NCI-H2107 treated with DMSO at 0.1 percent for 48 hours (cell line): Measurements from ENCODE around the gene CTNND1.
A peak's percentile ranks its signal among the peaks of the same experiment; 100 is the strongest.
"Not testable (repeated sequence)": the region's sequence is repeated elsewhere in the genome, so short reads cannot be mapped to it uniquely, and the experiment has no call there.

ENCODE experiments used
- DNase-seq: peaks from one replicate; lab custom pipeline; 2025; ENCODE audit not compliant: unreplicated experiment; lab: John Stamatoyannopoulos, UW

The CTNND1 gene

GRCh38 chr11:57791321-57792059 is 29.9 kb downstream of the CTNND1 start:
- no peak for DNase-seq

- no peak for DNase-seq
These were observed 30.5 kb downstream of the CTNND1 start for GRCh38 chr11:57792060-57792541.

- DNase-seq, result no peak
These were observed 31.3 kb downstream of the CTNND1 start for GRCh38 chr11:57792870-57793269.

- no peak for DNase-seq
These were observed 31.9 kb downstream of the CTNND1 start for GRCh38 chr11:57793351-57794115.

GRCh38 chr11:57798905-57799559 is 37.4 kb downstream of the CTNND1 start:
- DNase-seq, result no peak

GRCh38 chr11:57800444-57801182 is 39.0 kb downstream of the CTNND1 start:
- DNase-seq, result peak; percentile 90

GRCh38 chr11:57801183-57801485 is 39.5 kb downstream of the CTNND1 start:
- no peak for DNase-seq

- no peak for DNase-seq
These were observed 40.8 kb downstream of the CTNND1 start for GRCh38 chr11:57802411-57802810.

- DNase-seq, result no peak
These were observed 42.9 kb downstream of the CTNND1 start for GRCh38 chr11:57804466-57804865.

GRCh38 chr11:57805780-57806179 is 44.2 kb downstream of the CTNND1 start:
- DNase-seq, result no peak

- no peak for DNase-seq
These were observed 51.0 kb downstream of the CTNND1 start for GRCh38 chr11:57812634-57813033.

GRCh38 chr11:57815476-57815875 is 53.9 kb downstream of the CTNND1 start:
- no peak for DNase-seq

- DNase-seq, result no peak
These were observed 54.3 kb downstream of the CTNND1 start for GRCh38 chr11:57815877-57816276.

- no peak for DNase-seq
These were observed 57.2 kb downstream of the CTNND1 start for GRCh38 chr11:57818812-57819211.

GRCh38 chr11:57819252-57819979 is 57.8 kb downstream of the CTNND1 start:
- no peak for DNase-seq

- no peak for DNase-seq
These were observed 62.3 kb downstream of the CTNND1 start for GRCh38 chr11:57823859-57824258.

- no peak for DNase-seq
These were observed 73.2 kb downstream of the CTNND1 start for GRCh38 chr11:57834852-57835251.

GRCh38 chr11:57838609-57839008 is 77.0 kb downstream of the CTNND1 start:
- DNase-seq, result not testable (repeated sequence)

GRCh38 chr11:57842873-57843272 is 81.3 kb downstream of the CTNND1 start:
- DNase-seq, result no peak

- DNase-seq, result no peak
These were observed 106.4 kb downstream of the CTNND1 start for GRCh38 chr11:57867966-57868365.

GRCh38 chr11:57868491-57868890 is 106.9 kb downstream of the CTNND1 start:
- DNase-seq, result no peak
